Uterus (tissue), 4 donors: ENCODE results near the gene PMEPA1. TPM values are rescaled to one million over a fixed set of nuclear protein-coding genes. Genes with fewer than 3 reads are reported as not detected.

Experiments
- DNase-seq, 2 donors: peaks; one replicate each; pipeline ENCODE4 v3.0.0-alpha.2; 2019 to 2020
- H3K27ac ChIP-seq, 2 donors: fragments of 200-600 bp; sonication (generic); 1 replicate in 1 of 2; 2 replicates in 1 of 2; pipeline ENCODE4 v1.5.1; 2016 to 2018
- H3K27me3 ChIP-seq, 2 donors: fragments of 200-600 bp; sonication (generic); one replicate each; pipeline ENCODE4 v1.5.1; 2018 to 2019; ENCODE audit warnings: control low read depth in 1 of 2
- H3K36me3 ChIP-seq, 2 donors: fragments of 200-600 bp; sonication (generic); one replicate each; pipeline ENCODE4 v1.5.1; 2019; ENCODE audit warnings: control low read depth in 1 of 2
- H3K4me1 ChIP-seq, 2 donors: fragments of 200-600 bp; sonication (generic); one replicate each; pipeline ENCODE4 v1.5.1; 2018 to 2019; ENCODE audit warnings: control low read depth in 1 of 2
- H3K4me3 ChIP-seq, 2 donors: fragments of 200-600 bp; sonication (generic); 1 replicate in 1 of 2; 2 replicates in 1 of 2; pipeline ENCODE4 v1.5.1; 2018 to 2019; ENCODE audit warnings: mild to moderate bottlenecking in 1 of 2
- H3K9me3 ChIP-seq, 2 donors: fragments of 200-600 bp; sonication (generic); one replicate each; pipeline ENCODE4 v1.5.1; 2019; ENCODE audit warnings: control low read depth in 1 of 2
- POLR2A ChIP-seq, 2 donors: fragments of 450-650 bp; IDR thresholded peaks; one replicate each; pipeline ENCODE4 v1.6.1; 2016; ENCODE audit warnings: antibody characterized with exemption in 2 of 2, mild to moderate bottlenecking in 1 of 2, moderate library complexity in 1 of 2
- intact Hi-C: fragments of 100-400 bp; cut with DNase I; formaldehyde crosslinking; loops from one replicate; pipeline ENCODE4 v1.15.1; 2023; ENCODE audit warnings: low total_unique reads
- total RNA-seq, 4 donors: library from RNA; depleted of rRNA in 3 of 4; stranded (reverse); fragments of >200 nt in 3 of 4; gene quantifications; one replicate each; pipeline versions ENCODE4 v1.1.0 to v1.2.4, GENCODE V29; 2014 to 2023
- TF ChIP-seq, protein P1 (sequence below), 4 experiments: fragments of 200-600 bp in 2 of 4; fragments of 450-650 bp in 2 of 4; sonication (generic) in 2 of 4; IDR thresholded peaks; one replicate each; pipeline ENCODE4 v1.5.1; 2016 to 2019; ENCODE audit warnings: antibody characterized with exemption in 4 of 4, mild to moderate bottlenecking in 2 of 4, moderate library complexity in 1 of 4
- donor health status: DM: yes; HTN: yes; CAD: no.

Gene PMEPA1
- total RNA-seq, 4 donors from 2014 or later, result 5.6 to 51.9 (median 33.5) TPM

DNA sequence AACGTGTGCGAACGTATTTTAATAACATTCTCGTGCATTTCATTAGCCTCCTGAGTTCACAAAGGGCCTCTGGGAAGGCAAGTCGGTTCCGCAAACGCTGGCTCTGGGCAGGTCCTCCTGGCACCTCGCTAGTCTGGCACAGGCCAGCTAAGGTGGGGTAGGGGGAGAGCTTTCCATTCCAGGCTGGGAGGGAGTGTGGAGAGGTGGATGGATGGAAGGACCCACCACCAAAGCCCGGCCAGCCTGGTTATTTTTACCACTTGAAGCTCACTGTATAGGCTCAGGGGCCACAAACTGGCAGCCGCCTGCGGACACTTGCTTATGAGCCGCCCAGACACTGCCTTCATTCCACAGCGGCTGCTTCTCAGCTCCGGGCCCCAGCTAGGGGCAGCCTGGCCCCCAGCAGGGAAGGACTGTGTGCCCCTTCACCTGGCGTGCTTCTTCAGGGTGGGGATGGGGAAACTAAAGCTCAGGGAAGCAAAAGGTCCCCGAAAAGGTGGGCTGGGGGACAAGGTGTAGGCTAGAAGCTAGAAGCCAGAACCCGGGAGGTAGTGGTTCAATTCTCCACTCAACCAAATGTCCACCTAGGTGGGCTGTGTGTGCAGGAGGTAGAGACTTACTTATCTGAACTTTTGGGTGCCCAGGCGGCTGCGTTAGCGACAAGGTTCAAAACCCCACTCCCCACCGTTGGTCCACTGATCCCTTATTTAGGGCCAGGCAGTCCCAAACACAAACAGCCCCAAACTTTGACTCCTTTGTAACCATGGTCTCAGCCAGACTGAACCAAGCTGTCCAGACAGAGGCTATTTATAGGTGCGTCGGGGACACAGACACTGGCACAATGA lies 1.7 kb downstream of the PMEPA1 start:
- intact Hi-C loops, result no loop called here
- Histone ChIP-seq H3K4me3 (peak overlapping the region; percentile 50 to 68), H3K36me3 (no peaks in the 10 kb centered on the region), H3K27ac (peak overlapping the region; percentile 75 to 83), H3K9me3 (no peaks in the 10 kb centered on the region), H3K27me3 (no peaks in the 10 kb centered on the region), H3K4me1 (peaks cover 4% of the 10 kb centered on the region in 2 donors)
- peak in 1 of 2 donors; percentile 22 for TF ChIP-seq POLR2A (IDR thresholded peaks at IDR 0.05)
- TF ChIP-seq, protein P1, sequence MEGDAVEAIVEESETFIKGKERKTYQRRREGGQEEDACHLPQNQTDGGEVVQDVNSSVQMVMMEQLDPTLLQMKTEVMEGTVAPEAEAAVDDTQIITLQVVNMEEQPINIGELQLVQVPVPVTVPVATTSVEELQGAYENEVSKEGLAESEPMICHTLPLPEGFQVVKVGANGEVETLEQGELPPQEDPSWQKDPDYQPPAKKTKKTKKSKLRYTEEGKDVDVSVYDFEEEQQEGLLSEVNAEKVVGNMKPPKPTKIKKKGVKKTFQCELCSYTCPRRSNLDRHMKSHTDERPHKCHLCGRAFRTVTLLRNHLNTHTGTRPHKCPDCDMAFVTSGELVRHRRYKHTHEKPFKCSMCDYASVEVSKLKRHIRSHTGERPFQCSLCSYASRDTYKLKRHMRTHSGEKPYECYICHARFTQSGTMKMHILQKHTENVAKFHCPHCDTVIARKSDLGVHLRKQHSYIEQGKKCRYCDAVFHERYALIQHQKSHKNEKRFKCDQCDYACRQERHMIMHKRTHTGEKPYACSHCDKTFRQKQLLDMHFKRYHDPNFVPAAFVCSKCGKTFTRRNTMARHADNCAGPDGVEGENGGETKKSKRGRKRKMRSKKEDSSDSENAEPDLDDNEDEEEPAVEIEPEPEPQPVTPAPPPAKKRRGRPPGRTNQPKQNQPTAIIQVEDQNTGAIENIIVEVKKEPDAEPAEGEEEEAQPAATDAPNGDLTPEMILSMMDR (IDR thresholded peaks at IDR 0.05), result no peak
- no peak for DNase-seq

DNA sequence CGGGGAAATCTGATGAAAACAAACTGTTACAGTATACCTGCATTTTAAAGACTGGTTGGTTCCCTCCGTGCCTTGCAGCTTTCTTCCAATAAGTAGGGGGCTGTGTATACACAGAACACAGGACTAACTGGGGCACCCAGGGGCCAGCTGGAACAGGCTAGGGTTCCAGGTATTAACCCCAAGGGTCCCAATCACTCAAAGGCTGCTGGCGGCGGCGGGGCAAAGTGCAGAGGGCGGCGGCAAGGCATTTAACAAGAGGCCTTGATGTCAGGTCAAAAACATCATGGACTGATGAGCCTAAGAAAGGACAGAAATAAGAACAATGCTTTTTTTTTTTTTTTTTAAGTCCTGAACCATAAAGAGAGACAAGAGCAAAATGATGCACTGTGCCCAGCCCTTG lies 2.5 kb downstream of the PMEPA1 start:
- intact Hi-C loops, result no loop called here
- no peaks in the 10 kb centered on the region for H3K27me3 ChIP-seq
- TF ChIP-seq POLR2A (IDR thresholded peaks at IDR 0.05), result no peak
- TF ChIP-seq, protein P1 (IDR thresholded peaks at IDR 0.05), result no peak
- H3K4me1 ChIP-seq, result peaks cover 4% of the 10 kb centered on the region in 2 donors
- peak overlapping the region; percentile 75 to 83 for H3K27ac ChIP-seq
- no peaks in the 10 kb centered on the region for H3K36me3 ChIP-seq
- no peaks in the 10 kb centered on the region for H3K9me3 ChIP-seq
- no peak overlapping the region for H3K4me3 ChIP-seq
- DNase-seq, result no peak

DNA sequence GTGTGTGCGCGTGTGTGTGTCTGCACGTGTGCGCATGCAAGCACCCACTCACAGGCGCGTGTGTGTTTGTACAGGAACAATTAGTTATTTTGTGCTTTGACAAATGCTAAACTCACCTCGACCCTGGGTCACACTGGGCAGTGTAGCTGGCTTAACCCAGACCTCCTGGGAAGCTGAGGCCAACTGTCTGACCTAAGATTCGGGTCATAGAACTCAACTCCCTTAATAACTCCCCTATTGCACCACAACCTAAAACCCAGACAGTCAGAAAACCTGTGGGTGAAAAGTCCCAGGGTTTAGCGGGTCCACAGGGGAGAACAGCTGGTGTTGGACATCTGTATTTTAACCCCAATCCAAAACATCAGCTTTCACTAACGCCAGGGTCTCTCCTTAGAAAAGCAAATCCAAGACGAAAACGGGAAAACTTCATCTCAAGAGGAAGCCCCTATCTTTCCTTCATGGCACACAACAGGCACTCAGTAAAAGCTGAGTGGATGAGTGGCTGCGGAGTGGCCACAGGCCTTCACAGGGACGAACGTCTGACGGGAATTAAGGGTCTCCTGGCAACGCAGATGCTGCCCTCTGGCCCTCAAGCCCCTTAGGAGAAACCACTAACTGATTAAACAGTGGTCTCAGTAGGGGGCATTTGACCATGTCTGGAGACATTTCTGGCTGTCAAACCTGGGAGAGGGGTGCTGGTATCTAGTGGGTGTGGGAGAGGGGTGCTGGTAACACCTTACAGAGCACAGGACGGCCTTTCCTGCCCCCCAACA lies 4.5 kb downstream of the PMEPA1 start:
- intact Hi-C loops, result no loop called here
- peak overlapping the region; percentile 3 to 75 for H3K27ac ChIP-seq

DNA sequence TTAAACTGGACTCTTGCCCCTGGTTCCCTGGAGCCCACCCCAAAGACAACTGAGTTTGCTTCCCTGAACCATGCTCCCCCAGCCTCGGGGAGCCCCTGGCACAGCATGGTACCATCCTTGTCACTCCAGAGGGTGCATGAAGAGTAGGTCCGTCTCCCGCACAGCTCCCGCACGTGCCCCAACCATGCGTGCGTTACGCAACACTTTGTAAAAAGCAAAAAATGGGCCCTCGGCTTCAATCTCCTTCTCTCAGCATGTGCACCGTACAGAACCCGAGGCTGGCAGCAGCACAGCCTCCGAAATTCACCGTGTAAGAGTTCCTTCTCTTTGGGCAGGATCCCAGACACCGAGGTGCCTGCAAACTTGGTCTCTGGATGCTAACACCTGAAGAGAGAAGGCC lies 5.6 kb downstream of the PMEPA1 start:
- Histone ChIP-seq H3K4me1 (peaks cover 0 to 4% of the 10 kb centered on the region in 2 donors), H3K4me3 (no peak overlapping the region), H3K27ac (no peak overlapping the region), H3K9me3 (no peaks in the 10 kb centered on the region), H3K36me3 (no peaks in the 10 kb centered on the region), H3K27me3 (no peaks in the 10 kb centered on the region)
- TF ChIP-seq POLR2A (IDR thresholded peaks at IDR 0.05), result no peak
- TF ChIP-seq, protein P1 (IDR thresholded peaks at IDR 0.05), result no peak
- no peak for DNase-seq
- intact Hi-C loops, result no loop called here

More for the DNA sequence above, 4.5 kb downstream of the PMEPA1 start:
- Histone ChIP-seq H3K27me3 (no peaks in the 10 kb centered on the region), H3K9me3 (no peaks in the 10 kb centered on the region), H3K36me3 (no peaks in the 10 kb centered on the region), H3K4me3 (no peak overlapping the region), H3K4me1 (peaks cover 0 to 4% of the 10 kb centered on the region in 2 donors)
- DNase-seq, result no peak
- no peak for TF ChIP-seq POLR2A (IDR thresholded peaks at IDR 0.05)
- TF ChIP-seq, protein P1 (IDR thresholded peaks at IDR 0.05), result no peak

DNA sequence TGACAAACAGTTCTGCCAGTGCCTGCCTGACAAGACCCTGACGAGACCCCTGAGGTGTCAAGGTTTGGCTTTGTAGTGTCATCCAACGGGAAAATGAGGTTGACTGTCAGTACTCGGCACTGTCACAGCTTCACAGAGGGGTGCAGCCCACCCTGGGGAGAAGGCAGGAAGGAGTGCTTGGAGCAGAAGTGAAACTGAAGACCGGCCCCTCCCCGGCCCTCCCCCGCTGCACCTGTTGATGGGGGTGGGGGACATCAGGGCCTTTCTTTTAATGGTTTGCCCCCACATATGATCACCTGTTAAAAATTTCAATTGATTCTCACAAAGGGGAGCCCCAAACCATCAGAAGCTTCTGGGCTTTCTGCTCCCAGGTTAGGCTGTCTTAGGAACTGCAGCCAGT lies 6.8 kb downstream of the PMEPA1 start:
- no peak for TF ChIP-seq POLR2A (IDR thresholded peaks at IDR 0.05)
- TF ChIP-seq, protein P1 (IDR thresholded peaks at IDR 0.05), result no peak
- H3K36me3 ChIP-seq, result no peaks in the 10 kb centered on the region
- H3K4me1 ChIP-seq, result peaks cover 0 to 4% of the 10 kb centered on the region in 2 donors
- intact Hi-C loops, result no loop called here
- no peak for DNase-seq
- H3K9me3 ChIP-seq, result no peaks in the 10 kb centered on the region
- H3K27ac ChIP-seq, result peak overlapping the region in 1 of 2 donors; percentile 17
- no peak overlapping the region for H3K4me3 ChIP-seq
- no peaks in the 10 kb centered on the region for H3K27me3 ChIP-seq
